ENCODE data around the gene BLMH.
A peak's percentile ranks its signal among the peaks of the same experiment; 100 is the strongest.
"Not testable (repeated sequence)": the region's sequence is repeated elsewhere in the genome, so short reads cannot be mapped to it uniquely, and the experiment has no call there.

Gene BLMH

DNA sequence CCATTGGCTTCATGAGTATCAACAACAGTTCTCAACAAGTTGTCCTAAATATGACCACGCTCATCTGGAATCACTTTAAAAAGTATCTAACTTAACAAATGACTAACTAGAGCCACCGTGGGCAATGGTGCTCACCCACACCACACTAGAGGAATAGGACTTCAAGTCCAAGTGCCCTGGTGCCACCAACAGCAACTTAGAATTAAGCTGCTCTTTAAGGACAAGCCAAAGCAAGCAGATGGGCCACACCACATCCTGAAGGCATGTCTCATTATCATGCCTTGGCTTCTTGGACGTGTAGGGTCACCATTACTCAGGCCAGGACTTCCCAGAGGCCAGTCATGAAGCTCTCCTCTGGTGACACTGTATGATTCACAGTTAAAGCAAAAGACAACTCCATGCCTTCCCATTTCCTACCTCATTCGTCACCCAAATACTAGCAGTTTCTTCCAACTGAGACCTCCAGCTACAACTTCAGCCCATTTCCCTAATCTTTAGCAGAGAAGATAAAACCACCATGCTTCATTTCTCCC, 46.8 kb downstream of the BLMH start:
- DNase-seq = no peak

DNA sequence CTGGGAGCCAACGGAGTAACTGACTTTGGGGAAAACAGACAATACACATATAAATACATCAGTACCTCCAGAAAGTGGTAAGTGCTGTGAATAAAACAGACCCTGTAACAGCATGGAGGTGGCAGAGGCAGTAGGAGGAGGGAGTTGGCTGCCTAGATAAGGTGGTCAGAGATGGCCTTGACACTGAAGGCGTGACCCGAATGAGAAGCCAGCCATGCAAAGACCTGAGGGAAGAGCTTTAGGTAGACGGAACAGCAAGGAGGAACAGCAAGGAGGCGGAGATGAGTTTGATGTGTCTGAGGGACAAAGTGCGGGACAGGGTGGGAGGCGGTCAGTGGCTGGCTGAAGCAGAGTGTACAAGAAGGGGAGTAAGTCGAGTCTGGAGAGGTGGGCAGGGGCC, 48.2 kb downstream of the BLMH start:
- DNase-seq = no peak

GRCh38 chr17:30243002-30243401, 48.7 kb downstream of the BLMH start:
- DNase-seq = no peak

GRCh38 chr17:30241051-30241450, 50.7 kb downstream of the BLMH start:
- DNase-seq = no peak

- no peak for DNase-seq
Observed at GRCh38 chr17:30240177-30240576, 51.6 kb downstream of the BLMH start.

GRCh38 chr17:30239089-30239462, 52.7 kb downstream of the BLMH start:
- no peak for DNase-seq

DNA sequence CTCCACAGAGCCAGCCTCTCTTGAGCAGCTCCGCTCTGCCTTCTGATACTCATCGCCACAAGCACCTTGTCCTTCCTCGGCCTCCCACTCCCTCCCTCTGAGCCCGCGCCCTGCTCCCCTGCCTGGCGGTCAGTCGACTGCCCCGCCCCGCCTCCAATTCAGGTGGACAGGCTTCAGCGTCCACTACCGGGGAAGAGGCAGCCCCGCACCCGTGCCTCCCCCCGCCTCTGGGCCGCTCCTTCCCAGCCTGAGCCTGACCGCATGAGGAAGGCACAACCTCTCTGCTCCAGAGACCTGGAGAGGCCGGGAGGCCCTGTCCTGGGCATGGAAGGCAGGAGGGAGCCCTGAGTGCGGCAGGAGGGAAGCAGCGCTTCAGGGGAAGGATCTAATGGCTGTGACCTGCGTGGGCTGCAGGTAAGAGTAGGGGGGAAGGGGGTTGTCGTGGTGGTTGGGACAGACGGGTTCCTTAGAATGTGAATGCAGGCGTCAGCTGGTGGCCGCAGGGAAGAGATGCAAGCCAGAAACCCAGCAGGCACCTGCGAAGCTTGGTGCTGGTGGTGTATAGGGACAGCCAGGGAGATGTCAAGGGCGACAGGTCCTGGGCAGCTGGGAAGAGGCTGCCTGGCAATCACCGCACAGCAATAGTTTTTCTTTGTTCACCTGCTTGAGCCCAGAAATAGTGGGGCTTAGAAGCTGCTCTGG, 53.2 kb downstream of the BLMH start:
- no peak for DNase-seq

- no peak for DNase-seq
Observed at GRCh38 chr17:30238003-30238344, 53.8 kb downstream of the BLMH start.

- DNase-seq = no peak
Observed at GRCh38 chr17:30237296-30238002, 54.3 kb downstream of the BLMH start.

DNA sequence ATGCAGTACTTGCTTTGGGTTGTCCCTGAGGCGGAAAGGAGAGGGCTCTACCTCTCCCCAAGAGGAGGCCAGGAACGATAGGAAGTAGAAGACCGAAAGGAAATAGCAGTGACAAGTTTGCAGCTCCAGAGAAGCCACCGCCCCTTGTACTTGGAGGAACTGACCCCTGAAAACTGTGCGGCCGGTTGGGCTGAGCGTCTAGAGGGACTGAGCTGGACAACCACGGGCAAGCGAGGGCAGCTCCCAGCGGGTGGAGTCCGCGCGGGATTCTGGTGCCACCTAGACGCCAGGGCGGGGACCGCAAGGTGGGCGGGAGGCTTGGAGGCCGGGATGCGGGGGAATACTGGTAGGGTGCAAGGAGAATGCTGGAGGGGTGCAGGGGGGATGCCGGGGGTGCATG, 55.0 kb downstream of the BLMH start:
- DNase-seq = peak; percentile 60

DNA sequence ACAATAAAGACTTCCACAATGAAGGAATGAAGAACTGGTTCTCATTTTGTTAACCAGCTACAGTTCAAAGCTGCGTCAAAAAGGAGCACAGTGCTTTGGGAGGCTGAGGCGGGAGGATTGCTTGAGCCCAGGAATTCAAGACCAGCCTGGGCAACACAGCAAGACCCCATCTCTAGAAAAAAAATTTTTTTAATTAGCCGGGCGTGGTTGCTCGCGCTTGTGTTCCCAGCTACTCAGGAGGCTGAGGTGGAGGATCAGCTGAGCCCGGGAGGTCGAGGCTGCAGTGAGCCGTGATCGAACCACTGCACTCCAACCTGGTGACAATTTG, 55.5 kb downstream of the BLMH start:
- no peak for DNase-seq

GRCh38 chr17:30235386-30236296, 56.1 kb downstream of the BLMH start, which contains the start of gene SLC6A4:
Gene SLC6A4 (minus strand): TSS chr17:30235697. CDS start chr17:30221958, 13,739 bp downstream.
- peak; percentile 69 for DNase-seq

DNA sequence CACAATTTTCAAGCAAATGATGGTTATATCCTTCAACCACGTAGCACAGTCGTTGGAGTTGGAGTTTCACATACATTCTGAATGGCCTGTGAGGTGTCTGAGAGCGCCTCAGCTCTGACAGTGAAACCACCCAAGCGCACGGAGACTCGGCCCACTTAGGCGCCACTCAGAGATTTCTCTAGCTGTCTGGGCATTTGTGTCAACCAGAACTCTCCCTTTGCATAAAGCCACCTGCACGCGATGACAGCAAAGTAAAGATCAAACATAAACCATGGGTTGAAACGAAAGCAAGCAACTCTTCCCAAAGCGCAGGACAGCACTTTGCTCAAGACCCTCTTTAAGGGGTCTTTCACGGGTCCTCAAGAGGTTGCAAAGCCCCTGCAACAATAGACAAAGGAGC, 56.8 kb downstream of the BLMH start:
- DNase-seq = no peak

DNA sequence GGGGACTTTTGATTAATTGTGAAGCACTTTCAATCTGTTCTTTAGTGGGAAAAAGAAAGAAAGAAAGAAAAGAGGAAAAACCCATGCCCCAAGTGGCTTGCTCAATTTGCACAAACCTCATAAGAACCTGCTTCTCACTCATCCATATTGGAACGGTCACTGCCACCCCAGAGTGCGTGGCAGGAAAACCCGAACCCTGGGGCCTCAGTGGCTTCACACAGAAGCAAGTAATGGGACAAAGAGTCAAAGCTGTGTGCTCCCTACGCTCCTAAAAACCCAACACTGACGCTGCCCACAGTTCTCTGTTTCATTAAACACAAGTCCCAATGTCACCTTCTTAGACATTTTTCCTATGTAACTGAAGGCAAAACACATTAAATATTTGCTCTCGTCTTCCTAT, 57.4 kb downstream of the BLMH start:
- DNase-seq = no peak

GRCh38 chr17:30232824-30233427, 58.8 kb downstream of the BLMH start:
- no peak for DNase-seq

GRCh38 chr17:30232015-30232823, 59.5 kb downstream of the BLMH start:
- no peak for DNase-seq

- DNase-seq = no peak
Observed at GRCh38 chr17:30230596-30231125, 61.1 kb downstream of the BLMH start.

GRCh38 chr17:30230009-30230408, 61.7 kb downstream of the BLMH start:
- DNase-seq = not testable (repeated sequence)

- no peak for DNase-seq
Observed at GRCh38 chr17:30229012-30229411, 62.7 kb downstream of the BLMH start.

DNA sequence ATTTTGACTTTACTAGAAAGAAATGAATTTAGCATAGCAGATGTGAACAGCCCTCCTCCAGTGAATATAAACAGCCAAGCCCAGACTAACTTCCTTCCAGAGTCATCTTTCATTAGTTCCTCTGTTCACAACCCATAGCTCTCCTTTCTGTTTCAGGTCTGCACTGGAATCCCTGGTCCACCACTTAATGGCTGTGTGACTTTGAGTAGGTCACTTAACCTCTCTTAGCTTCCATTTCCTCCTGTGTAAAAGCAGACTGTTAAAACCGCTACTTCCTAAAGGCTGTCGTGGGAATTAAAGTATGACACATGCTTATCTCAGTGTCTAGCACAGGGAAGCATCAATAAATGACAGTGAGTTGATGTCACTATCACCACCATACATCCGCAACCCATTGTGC, 63.7 kb downstream of the BLMH start:
- no peak for DNase-seq

GRCh38 chr17:30226878-30227277, 64.9 kb downstream of the BLMH start:
- DNase-seq = no peak

Measured in hematopoietic multipotent progenitor cell treated with erythropoietin and hydrocortisone succinate and interleukin-3 and kit ligand, for 4 days (in vitro differentiated cells).